ENCODE measurements around the gene ARAP3.
A peak's percentile ranks its signal among the peaks of the same experiment; 100 is the strongest.

The ARAP3 gene

GRCh38 chr5:141651728-141652105 is 30.3 kb downstream of the ARAP3 start:
- H3K27me3 ChIP-seq (ENCODE audit: insufficient read depth, low read length) = no peaks in the 10 kb centered on the region
- 63% methylated on average over 9 of the region's 9 CpGs for WGBS
- H3K4me1 ChIP-seq (ENCODE audit: insufficient read depth, low read length) = peaks cover 6% of the 10 kb centered on the region; the same call in 1 of the 2 replicates
- H3K9me3 ChIP-seq (ENCODE audit: insufficient read depth, low read depth, low read length) = no peaks in the 10 kb centered on the region
- peaks cover 39% of the 10 kb centered on the region for H3K36me3 ChIP-seq (ENCODE audit: insufficient read depth, low read length)
- no peak overlapping the region for H3K9ac ChIP-seq (ENCODE audit: low read depth, low read length)
- peak overlapping the region; percentile 58 for H3K4me3 ChIP-seq (ENCODE audit: low read length)
- H3K27ac ChIP-seq (ENCODE audit: low read depth, low read length) = no peak overlapping the region

DNA sequence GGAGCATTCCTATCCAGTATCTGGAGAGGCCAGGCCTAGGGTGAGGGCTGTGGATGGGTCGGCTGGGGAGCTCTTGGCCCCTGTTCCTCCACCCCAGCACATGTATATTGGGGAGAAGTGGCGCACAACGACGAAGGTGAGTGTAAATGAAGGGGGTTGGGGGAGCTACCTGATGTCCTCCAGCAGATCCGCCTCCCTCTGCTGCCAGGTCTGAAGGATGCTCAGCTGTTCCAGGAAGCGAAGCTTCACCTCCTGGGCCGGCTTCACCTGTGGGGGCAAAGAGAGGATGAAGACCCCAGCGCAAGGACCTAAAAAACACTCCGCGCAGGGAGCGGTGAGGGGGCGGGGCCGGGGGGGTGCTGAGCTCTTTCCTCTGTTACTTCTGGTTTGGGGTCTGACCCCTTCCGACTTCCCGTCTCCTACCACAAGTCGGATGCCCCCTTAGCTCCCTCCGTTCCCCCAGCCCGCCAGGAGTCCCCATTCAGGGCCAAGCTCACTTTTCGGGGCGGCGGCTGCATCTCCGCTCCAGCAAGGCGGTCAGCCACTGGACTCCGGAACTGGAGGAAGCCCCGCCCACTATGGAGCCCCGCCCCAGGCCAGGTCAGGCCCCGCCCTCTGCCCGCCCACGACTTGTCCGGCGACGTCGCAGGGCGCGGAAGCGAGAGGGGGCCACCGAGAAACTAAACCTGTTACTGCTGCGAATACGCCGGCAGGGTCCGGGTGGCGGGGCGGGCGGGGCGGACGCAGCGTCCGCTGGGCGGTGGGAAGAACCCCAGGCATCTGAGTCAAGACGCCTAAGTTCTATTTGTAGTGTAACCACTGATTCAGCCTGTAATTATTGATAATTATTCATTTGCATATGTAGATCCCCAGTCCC is 30.9 kb downstream of the ARAP3 start, which contains the start of gene FCHSD1:
FCHSD1 (minus strand) TSS at position 568 of the 877 bp plus-strand sequence; CDS start at position 518, 50 bp downstream.
- 3% methylated on average over 50 of the region's 50 CpGs for WGBS
- H3K4me1 ChIP-seq (ENCODE audit: insufficient read depth, low read length) = peaks cover 6% of the 10 kb centered on the region; the same call in 1 of the 2 replicates
- H3K36me3 ChIP-seq (ENCODE audit: insufficient read depth, low read length) = peaks cover 39% of the 10 kb centered on the region
- H3K27me3 ChIP-seq (ENCODE audit: insufficient read depth, low read length) = no peaks in the 10 kb centered on the region
- H3K27ac ChIP-seq (ENCODE audit: low read depth, low read length) = no peak within 1 kb of the TSS
- H3K9ac ChIP-seq (ENCODE audit: low read depth, low read length) = no peak within 1 kb of the TSS
- H3K4me3 ChIP-seq (ENCODE audit: low read length) = peak within 1 kb of the TSS; percentile 58
- no peaks in the 10 kb centered on the region for H3K9me3 ChIP-seq (ENCODE audit: insufficient read depth, low read depth, low read length)

GRCh38 chr5:141649972-141650371 is 32.1 kb downstream of the ARAP3 start:
- Histone ChIP-seq H3K4me3 (ENCODE audit: low read length) (no peak overlapping the region; the same call in 1 of the 2 replicates), H3K9me3 (ENCODE audit: insufficient read depth, low read depth, low read length) (no peaks in the 10 kb centered on the region), H3K27me3 (ENCODE audit: insufficient read depth, low read length) (no peaks in the 10 kb centered on the region), H3K36me3 (ENCODE audit: insufficient read depth, low read length) (peaks cover 39% of the 10 kb centered on the region), H3K27ac (ENCODE audit: low read depth, low read length) (no peak overlapping the region), H3K9ac (ENCODE audit: low read depth, low read length) (no peak overlapping the region), H3K4me1 (ENCODE audit: insufficient read depth, low read length) (peaks cover 6% of the 10 kb centered on the region; the same call in 1 of the 2 replicates)

DNA sequence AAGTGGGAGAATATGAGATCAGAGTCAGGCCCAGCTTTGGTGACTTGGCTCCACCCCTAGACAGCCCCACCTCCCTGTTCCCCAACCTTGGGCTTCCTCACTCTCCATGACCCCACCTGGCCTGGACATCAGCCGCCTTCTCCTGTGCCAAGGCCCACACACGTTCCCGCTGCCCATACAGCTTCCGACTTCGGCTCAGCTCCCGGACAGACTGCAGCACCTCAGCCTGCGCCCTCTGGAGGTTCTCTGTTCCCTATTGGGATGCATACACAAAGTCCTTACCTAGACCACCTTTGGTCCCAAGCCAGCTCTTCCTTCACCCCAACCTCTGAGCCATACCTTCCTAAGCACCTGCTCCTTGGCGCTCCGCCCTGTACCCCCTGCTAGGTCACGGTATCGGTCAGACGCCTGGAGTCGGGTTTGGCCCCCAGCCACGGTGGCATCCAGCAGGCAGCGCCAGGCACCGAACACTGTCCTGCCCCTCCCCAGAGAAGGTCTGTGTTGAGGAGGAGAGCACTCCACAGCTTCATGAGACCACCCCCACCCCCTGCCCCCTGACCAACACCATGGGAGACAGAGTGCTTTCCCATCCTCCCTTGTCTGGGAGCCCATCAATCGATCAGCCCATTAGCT is 32.9 kb downstream of the ARAP3 start:
- Histone ChIP-seq H3K9ac (ENCODE audit: low read depth, low read length) (no peak overlapping the region), H3K9me3 (ENCODE audit: insufficient read depth, low read depth, low read length) (no peaks in the 10 kb centered on the region), H3K36me3 (ENCODE audit: insufficient read depth, low read length) (peaks cover 41% of the 10 kb centered on the region), H3K27ac (ENCODE audit: low read depth, low read length) (no peak overlapping the region), H3K4me3 (ENCODE audit: low read length) (no peak overlapping the region), H3K27me3 (ENCODE audit: insufficient read depth, low read length) (no peaks in the 10 kb centered on the region), H3K4me1 (ENCODE audit: insufficient read depth, low read length) (peaks cover 6% of the 10 kb centered on the region; the same call in 1 of the 2 replicates)
- WGBS = 93% methylated on average over 17 of the region's 17 CpGs

GRCh38 chr5:141647851-141648250 is 34.2 kb downstream of the ARAP3 start:
- Histone ChIP-seq H3K36me3 (ENCODE audit: insufficient read depth, low read length) (peaks cover 38% of the 10 kb centered on the region), H3K4me3 (ENCODE audit: low read length) (no peak overlapping the region), H3K27me3 (ENCODE audit: insufficient read depth, low read length) (no peaks in the 10 kb centered on the region), H3K9ac (ENCODE audit: low read depth, low read length) (no peak overlapping the region), H3K27ac (ENCODE audit: low read depth, low read length) (no peak overlapping the region), H3K4me1 (ENCODE audit: insufficient read depth, low read length) (peaks cover 6% of the 10 kb centered on the region; the same call in 1 of the 2 replicates), H3K9me3 (ENCODE audit: insufficient read depth, low read depth, low read length) (no peaks in the 10 kb centered on the region)
- WGBS = 86% methylated on average over 3 of the region's 3 CpGs

DNA sequence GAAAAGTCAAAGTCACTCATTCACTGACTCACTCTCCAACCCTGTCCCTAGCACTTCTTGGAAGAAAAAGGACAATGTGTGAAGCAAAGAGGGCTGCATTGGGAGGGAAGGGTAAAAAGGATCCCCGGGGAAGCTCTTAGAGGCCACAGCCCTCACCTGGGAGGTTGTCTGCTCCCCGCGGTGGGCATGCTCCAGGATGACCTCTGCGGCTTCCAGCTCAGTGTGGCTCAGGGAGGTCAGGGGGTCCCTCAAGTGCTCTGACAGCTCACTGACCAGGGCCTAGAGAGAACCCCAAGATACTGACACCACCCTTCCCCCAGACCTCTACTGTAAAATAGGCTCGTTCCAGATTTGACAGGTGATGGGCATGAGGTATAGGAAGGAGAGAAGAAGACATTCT is 34.8 kb downstream of the ARAP3 start:
- H3K36me3 ChIP-seq (ENCODE audit: insufficient read depth, low read length) = peaks cover 44% of the 10 kb centered on the region
- H3K9ac ChIP-seq (ENCODE audit: low read depth, low read length) = no peak overlapping the region
- peaks cover 6% of the 10 kb centered on the region; the same call in 1 of the 2 replicates for H3K4me1 ChIP-seq (ENCODE audit: insufficient read depth, low read length)
- H3K27ac ChIP-seq (ENCODE audit: low read depth, low read length) = no peak overlapping the region
- no peaks in the 10 kb centered on the region for H3K27me3 ChIP-seq (ENCODE audit: insufficient read depth, low read length)
- WGBS = 87% methylated on average over 5 of the region's 5 CpGs
- H3K9me3 ChIP-seq (ENCODE audit: insufficient read depth, low read depth, low read length) = no peaks in the 10 kb centered on the region
- no peak overlapping the region for H3K4me3 ChIP-seq (ENCODE audit: low read length)

DNA sequence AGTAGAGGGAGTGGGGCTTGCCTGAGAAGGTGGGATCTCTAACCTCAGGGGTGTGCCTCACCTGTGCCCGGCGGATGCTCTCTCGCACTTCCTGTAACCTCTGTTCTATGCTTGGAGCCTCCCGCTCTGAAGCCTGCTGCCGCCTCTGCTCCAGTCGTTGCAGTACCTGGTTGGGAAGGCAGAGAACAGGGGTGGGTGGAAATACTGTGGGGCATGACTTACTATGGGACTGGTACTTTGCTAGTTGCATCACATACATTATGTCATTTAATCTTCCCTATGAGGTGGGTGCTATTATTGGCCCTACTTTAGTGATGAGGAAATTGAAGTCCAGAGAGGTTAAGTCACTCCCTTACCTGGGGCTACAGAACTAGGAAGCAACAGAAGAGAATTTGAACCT is 36.0 kb downstream of the ARAP3 start:
- Histone ChIP-seq H3K36me3 (ENCODE audit: insufficient read depth, low read length) (peaks cover 52% of the 10 kb centered on the region), H3K4me1 (ENCODE audit: insufficient read depth, low read length) (no peaks in the 10 kb centered on the region), H3K4me3 (ENCODE audit: low read length) (no peak overlapping the region), H3K9ac (ENCODE audit: low read depth, low read length) (no peak overlapping the region), H3K27me3 (ENCODE audit: insufficient read depth, low read length) (no peaks in the 10 kb centered on the region), H3K27ac (ENCODE audit: low read depth, low read length) (no peak overlapping the region), H3K9me3 (ENCODE audit: insufficient read depth, low read depth, low read length) (no peaks in the 10 kb centered on the region)
- 88% methylated on average over 6 of the region's 6 CpGs for whole genome bisulfite sequencing

DNA sequence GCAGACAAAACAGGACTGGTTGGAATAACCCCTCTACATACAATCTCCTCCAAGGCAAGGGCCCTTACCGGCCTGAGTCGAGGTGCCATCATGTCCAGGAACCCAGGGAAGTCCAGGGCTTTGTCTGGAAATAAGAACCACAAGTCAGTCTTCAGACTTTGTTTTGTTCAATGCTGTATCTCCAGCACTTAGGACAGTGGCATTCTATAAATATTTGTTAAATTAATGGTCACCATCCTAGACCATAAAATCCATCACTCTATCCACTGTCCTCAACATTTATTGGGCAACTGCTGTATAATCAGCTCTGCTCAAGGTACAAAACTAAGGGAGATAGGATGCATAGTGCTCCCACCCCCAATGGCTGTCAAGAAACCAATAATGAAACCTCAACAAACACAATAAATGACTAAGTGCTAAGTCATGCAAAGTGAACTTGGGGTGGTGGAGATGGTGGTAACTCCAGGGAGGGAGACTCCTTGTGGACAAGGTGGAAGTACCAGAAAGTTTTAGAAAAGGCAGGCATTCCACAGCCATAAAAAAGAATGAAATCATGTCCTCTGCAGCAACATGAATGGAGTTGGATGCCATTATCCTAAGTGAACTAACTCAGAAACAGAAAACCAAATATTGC is 40.3 kb downstream of the ARAP3 start:
- H3K9ac ChIP-seq (ENCODE audit: low read depth, low read length) = no peak overlapping the region
- peaks cover 50% of the 10 kb centered on the region for H3K36me3 ChIP-seq (ENCODE audit: insufficient read depth, low read length)
- H3K27ac ChIP-seq (ENCODE audit: low read depth, low read length) = no peak overlapping the region

GRCh38 chr5:141640698-141641097 is 41.3 kb downstream of the ARAP3 start:
- Histone ChIP-seq H3K27me3 (ENCODE audit: insufficient read depth, low read length) (peaks cover 7% of the 10 kb centered on the region; the same call in 1 of the 2 replicates), H3K4me1 (ENCODE audit: insufficient read depth, low read length) (peaks cover 3% of the 10 kb centered on the region; the same call in 1 of the 2 replicates), H3K4me3 (ENCODE audit: low read length) (no peak overlapping the region), H3K27ac (ENCODE audit: low read depth, low read length) (no peak overlapping the region), H3K36me3 (ENCODE audit: insufficient read depth, low read length) (peaks cover 40% of the 10 kb centered on the region), H3K9me3 (ENCODE audit: insufficient read depth, low read depth, low read length) (no peaks in the 10 kb centered on the region), H3K9ac (ENCODE audit: low read depth, low read length) (no peak overlapping the region)
- 91% methylated on average over 9 of the region's 9 CpGs for WGBS

More for the DNA sequence above, 40.3 kb downstream of the ARAP3 start:
- Histone ChIP-seq H3K9me3 (ENCODE audit: insufficient read depth, low read depth, low read length) (no peaks in the 10 kb centered on the region), H3K27me3 (ENCODE audit: insufficient read depth, low read length) (peaks cover 7% of the 10 kb centered on the region; the same call in 1 of the 2 replicates), H3K4me3 (ENCODE audit: low read length) (no peak overlapping the region), H3K4me1 (ENCODE audit: insufficient read depth, low read length) (peaks cover 3% of the 10 kb centered on the region; the same call in 1 of the 2 replicates)
- 96% methylated on average over 2 of the region's 2 CpGs for WGBS

- Histone ChIP-seq H3K36me3 (ENCODE audit: insufficient read depth, low read length) (peaks cover 33% of the 10 kb centered on the region), H3K27ac (ENCODE audit: low read depth, low read length) (no peak overlapping the region), H3K4me1 (ENCODE audit: insufficient read depth, low read length) (peaks cover 3% of the 10 kb centered on the region), H3K27me3 (ENCODE audit: insufficient read depth, low read length) (peaks cover 7% of the 10 kb centered on the region; the same call in 1 of the 2 replicates), H3K4me3 (ENCODE audit: low read length) (no peak overlapping the region), H3K9me3 (ENCODE audit: insufficient read depth, low read depth, low read length) (no peaks in the 10 kb centered on the region), H3K9ac (ENCODE audit: low read depth, low read length) (no peak overlapping the region)
- WGBS = 97% methylated on average over 3 of the region's 3 CpGs
These were observed 42.0 kb downstream of the ARAP3 start for GRCh38 chr5:141640051-141640415.
